ENCODE measurements around the gene TLCD3A.
"Not testable (repeated sequence)": the region's sequence is repeated elsewhere in the genome, so short reads cannot be mapped to it uniquely, and the experiment has no call there.

TLCD3A gene

GRCh38 chr17:789931-790873, 57.8 kb downstream of the TLCD3A start:
- not testable (repeated sequence) for DNase-seq

- DNase-seq = not testable (repeated sequence)
Observed at GRCh38 chr17:790874-791247, 58.5 kb downstream of the TLCD3A start.

- no peak for DNase-seq
Observed at GRCh38 chr17:791829-792228, 59.4 kb downstream of the TLCD3A start.

- DNase-seq = no peak
Observed at GRCh38 chr17:792277-792676, 59.9 kb downstream of the TLCD3A start.
